ENCODE data around the gene XYLT1. TPM values are rescaled to one million over a fixed set of nuclear protein-coding genes. Genes with fewer than 3 reads are reported as not detected.

Gene XYLT1
- total RNA-seq, 1 donor from 2014 or later = 12.3 TPM

DNA sequence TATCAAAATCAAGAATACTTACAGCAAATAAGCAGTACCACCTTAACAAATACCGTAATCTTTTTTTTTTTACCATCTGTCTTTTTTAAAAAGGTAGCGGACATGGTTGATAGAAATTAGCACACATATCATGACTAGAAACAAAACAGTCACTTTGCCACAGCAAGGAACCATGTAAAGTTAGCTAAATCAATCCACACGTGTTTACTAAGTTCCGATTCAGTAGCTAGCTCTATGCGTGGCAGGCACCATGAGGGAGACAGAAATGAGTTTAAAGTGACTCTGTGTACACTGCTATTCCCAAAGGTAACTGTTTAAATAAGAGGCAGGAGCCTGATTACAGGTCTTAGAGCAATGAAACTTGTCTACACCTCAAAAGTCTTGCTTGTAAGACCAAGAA is 108.6 kb downstream of the XYLT1 start:
- Mint-ChIP-seq H3K9me3 (ENCODE audit: low read depth) (no peaks in the 10 kb centered on the region), H3K27ac (no peak overlapping the region), H3K4me1 (ENCODE audit: low read depth) (peaks cover 12% of the 10 kb centered on the region), H3K4me3 (ENCODE audit: low read depth) (no peak overlapping the region), H3K27me3 (no peaks in the 10 kb centered on the region), H3K36me3 (ENCODE audit: insufficient read depth) (no peaks in the 10 kb centered on the region)
- DNase-seq (ENCODE audit: low spot score, unreplicated experiment) = no peak
- TF ChIP-seq, protein P1, sequence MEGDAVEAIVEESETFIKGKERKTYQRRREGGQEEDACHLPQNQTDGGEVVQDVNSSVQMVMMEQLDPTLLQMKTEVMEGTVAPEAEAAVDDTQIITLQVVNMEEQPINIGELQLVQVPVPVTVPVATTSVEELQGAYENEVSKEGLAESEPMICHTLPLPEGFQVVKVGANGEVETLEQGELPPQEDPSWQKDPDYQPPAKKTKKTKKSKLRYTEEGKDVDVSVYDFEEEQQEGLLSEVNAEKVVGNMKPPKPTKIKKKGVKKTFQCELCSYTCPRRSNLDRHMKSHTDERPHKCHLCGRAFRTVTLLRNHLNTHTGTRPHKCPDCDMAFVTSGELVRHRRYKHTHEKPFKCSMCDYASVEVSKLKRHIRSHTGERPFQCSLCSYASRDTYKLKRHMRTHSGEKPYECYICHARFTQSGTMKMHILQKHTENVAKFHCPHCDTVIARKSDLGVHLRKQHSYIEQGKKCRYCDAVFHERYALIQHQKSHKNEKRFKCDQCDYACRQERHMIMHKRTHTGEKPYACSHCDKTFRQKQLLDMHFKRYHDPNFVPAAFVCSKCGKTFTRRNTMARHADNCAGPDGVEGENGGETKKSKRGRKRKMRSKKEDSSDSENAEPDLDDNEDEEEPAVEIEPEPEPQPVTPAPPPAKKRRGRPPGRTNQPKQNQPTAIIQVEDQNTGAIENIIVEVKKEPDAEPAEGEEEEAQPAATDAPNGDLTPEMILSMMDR (IDR thresholded peaks at IDR 0.05; ENCODE audit: unreplicated experiment) = no peak

DNA sequence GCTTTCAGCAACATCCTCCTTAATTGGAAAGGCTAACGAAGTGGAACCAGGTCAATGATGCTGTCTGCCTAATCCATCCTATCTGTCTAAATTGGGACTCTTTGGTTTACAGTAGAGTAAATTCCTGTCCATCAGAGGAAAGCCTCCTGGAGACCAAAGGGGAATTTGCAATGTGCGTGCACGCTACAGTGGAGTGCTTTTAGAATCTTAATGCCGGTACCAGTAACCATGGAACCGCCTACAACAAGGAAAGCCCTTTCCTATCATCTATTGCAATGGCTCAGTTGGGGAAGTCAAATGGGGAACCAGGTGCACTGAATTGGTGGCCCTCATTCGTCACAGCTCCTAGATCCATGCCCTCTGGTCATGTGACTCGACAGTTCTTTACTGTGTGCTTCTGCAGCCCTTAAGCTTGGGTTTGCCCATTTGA is 110.1 kb downstream of the XYLT1 start:
- Mint-ChIP-seq H3K27me3 (no peaks in the 10 kb centered on the region), H3K4me1 (ENCODE audit: low read depth) (peaks cover 18% of the 10 kb centered on the region), H3K36me3 (ENCODE audit: insufficient read depth) (no peaks in the 10 kb centered on the region), H3K9me3 (ENCODE audit: low read depth) (no peaks in the 10 kb centered on the region), H3K27ac (no peak overlapping the region), H3K4me3 (ENCODE audit: low read depth) (no peak overlapping the region)
- DNase-seq (ENCODE audit: low spot score, unreplicated experiment) = no peak
- TF ChIP-seq, protein P1 (IDR thresholded peaks at IDR 0.05; ENCODE audit: unreplicated experiment) = no peak

DNA sequence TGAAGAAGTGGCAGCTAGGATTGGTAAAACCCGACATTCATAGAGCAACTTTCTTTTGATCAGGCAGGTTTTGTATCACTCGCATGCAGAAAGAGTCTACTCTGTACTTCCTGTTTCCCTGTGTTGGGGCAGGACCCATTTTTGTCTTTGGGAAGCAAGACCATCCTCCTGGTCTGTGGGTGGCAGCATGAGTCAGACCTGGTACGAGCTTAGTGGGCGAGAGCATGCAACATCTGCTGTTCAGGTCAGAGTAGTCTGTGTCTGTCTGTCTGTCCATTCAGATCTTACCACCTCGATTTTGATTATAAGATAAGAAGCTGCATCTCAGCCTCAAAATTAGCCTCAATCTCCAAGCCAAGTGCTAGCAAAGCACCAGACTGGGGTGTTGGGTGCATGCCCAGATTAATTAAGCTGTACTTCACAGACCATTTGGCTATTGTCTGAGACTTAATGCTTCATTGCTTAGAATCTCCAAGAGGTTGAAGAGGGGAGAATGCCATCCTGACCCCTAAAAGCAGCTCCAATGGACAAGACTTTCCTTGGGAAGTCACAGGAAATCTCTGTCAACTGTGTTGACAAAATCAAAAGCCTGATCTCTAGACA is 110.9 kb downstream of the XYLT1 start:
- peaks cover 18% of the 10 kb centered on the region for H3K4me1 Mint-ChIP-seq (ENCODE audit: low read depth)
- H3K27me3 Mint-ChIP-seq = no peaks in the 10 kb centered on the region
- H3K9me3 Mint-ChIP-seq (ENCODE audit: low read depth) = no peaks in the 10 kb centered on the region
- H3K27ac Mint-ChIP-seq = no peak overlapping the region
- DNase-seq (ENCODE audit: low spot score, unreplicated experiment) = no peak
- TF ChIP-seq, protein P1 (IDR thresholded peaks at IDR 0.05; ENCODE audit: unreplicated experiment) = no peak
- H3K4me3 Mint-ChIP-seq (ENCODE audit: low read depth) = no peak overlapping the region
- H3K36me3 Mint-ChIP-seq (ENCODE audit: insufficient read depth) = no peaks in the 10 kb centered on the region

DNA sequence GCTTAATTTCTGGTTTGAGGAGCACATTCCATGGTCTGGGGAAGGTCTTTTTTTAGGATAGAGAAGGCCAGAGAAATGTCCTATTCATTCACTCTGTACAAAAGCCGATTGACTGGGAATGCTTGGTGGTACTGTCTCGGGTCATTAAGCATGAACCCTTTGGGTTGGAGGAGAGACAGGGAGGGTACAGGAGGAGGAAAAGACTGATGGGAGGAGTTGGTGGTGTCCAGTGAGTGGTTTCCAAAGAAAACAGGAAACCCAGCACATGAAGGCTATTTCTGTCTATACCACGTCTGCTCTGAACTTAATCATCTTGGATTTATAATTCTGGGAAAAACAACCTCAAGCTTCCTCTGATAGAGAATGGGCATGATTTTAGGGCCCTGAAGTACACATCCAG is 111.9 kb downstream of the XYLT1 start:
- TF ChIP-seq, protein P1 (IDR thresholded peaks at IDR 0.05; ENCODE audit: unreplicated experiment) = no peak
- Mint-ChIP-seq H3K4me1 (ENCODE audit: low read depth) (peaks cover 18% of the 10 kb centered on the region), H3K27ac (no peak overlapping the region)

DNA sequence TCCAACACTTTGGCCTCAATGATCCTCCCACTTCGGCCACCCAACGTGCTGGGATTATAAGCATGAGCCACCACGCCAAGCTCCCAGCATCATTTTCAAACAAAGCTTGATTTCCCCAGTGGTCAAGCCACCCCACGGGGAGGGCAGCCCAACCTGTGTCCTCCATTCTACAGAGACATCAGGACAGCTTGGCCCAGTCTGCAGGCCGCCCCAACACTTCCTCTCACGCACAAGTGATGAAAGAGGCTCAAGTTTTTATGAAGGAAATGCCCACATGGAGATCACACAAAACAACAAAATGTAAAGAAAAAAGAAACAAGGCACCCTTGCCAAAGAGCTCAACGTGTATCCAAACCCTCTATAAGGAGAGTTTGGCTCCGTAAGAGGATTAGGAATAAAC is 112.4 kb downstream of the XYLT1 start:
- DNase-seq (ENCODE audit: low spot score, unreplicated experiment) = no peak
- Mint-ChIP-seq H3K36me3 (ENCODE audit: insufficient read depth) (no peaks in the 10 kb centered on the region), H3K9me3 (ENCODE audit: low read depth) (no peaks in the 10 kb centered on the region), H3K27me3 (no peaks in the 10 kb centered on the region), H3K4me1 (ENCODE audit: low read depth) (peaks cover 18% of the 10 kb centered on the region), H3K4me3 (ENCODE audit: low read depth) (no peak overlapping the region), H3K27ac (no peak overlapping the region)
- TF ChIP-seq, protein P1 (IDR thresholded peaks at IDR 0.05; ENCODE audit: unreplicated experiment) = no peak

More for the DNA sequence above, 111.9 kb downstream of the XYLT1 start:
- Mint-ChIP-seq H3K27me3 (no peaks in the 10 kb centered on the region), H3K4me3 (ENCODE audit: low read depth) (no peak overlapping the region), H3K36me3 (ENCODE audit: insufficient read depth) (no peaks in the 10 kb centered on the region), H3K9me3 (ENCODE audit: low read depth) (no peaks in the 10 kb centered on the region)
- DNase-seq (ENCODE audit: low spot score, unreplicated experiment) = no peak
